HG03575 (cell line): ENCODE results near the gene NOPCHAP1.

Experiments used
- ATAC-seq: cut with Tn5 transposase; IDR thresholded peaks from one replicate; pipeline ENCODE4 v1.9.1; 2021; ENCODE audit not compliant: unreplicated experiment, insufficient number of reproducible peaks, low FRiP score; ENCODE audit errors: extremely low read depth

NOPCHAP1 gene

DNA sequence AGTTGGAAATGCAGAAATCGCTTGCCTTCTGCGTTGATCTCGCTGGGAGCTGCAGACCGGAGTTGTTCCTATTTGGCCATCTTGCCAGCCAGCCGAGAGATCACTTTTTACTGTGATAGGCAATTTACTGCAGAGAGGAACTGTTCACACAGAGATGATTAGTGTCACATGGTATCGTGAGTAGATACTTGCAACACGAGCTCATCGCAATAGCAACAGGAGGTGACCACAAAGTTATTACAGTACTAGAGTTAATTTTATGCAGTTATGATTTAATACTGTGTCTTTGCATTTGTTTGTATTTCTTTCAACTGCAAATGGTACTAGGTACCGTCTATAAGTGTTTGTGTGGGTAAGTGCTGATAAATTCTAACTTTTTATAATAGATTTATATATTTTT lies 27.8 kb downstream of the NOPCHAP1 start:
- ATAC-seq: no peak

DNA sequence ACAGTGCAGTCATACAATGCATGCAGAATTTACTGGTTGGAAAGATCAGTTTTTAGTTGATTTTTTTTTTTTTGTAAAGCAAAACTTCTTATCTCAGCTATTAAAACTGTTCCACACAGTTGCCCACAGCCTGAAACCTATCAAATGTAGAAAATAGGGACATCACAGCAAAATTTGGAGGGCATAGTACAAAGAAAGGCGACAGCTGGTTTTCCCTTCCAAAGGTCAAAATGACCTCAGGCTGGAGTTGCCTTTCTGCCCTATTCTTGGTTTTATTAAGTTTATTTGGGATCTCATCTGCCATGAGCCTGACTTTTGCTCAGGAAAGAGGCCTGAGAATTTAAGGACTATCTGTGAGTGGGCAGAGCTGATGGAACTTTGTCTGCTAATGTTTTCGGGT lies 28.5 kb downstream of the NOPCHAP1 start:
- no peak for ATAC-seq

DNA sequence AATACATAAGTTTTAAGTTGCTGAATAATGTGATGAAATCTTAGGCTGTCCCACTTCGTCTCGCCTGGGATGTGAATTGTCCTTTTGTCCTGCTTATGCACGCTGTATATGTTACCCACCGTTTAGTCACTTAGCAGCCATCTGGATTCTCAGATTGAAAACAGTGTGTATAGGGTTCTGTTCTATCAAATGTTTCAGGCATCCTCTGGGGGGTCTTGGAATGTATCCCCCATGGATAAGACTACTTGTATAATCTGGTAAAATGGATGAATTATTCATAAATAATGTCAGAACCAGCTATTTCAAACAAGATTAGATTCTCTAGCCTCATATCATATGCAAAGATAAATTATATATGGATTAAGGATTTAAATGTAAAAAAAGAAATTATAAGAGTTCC lies 29.4 kb downstream of the NOPCHAP1 start:
- no peak for ATAC-seq

DNA sequence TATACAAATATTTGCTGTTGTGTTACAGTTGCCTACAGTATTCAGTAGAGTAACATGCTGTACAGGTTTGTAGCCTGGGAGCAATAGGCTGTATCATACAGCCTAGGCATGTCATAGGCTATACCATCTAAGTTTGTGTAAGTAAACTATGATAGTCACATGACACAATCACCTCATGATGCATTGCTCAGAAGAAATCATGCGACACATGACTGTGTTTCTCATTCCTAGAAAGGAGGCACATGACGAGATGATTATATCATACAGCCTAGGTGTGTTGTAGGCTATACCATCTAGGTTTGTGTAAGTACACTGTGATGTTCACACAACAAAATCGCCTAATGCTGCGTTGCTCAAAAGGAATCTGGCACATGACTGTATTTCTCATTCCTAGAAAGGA lies 31.9 kb downstream of the NOPCHAP1 start:
- no peak for ATAC-seq

DNA sequence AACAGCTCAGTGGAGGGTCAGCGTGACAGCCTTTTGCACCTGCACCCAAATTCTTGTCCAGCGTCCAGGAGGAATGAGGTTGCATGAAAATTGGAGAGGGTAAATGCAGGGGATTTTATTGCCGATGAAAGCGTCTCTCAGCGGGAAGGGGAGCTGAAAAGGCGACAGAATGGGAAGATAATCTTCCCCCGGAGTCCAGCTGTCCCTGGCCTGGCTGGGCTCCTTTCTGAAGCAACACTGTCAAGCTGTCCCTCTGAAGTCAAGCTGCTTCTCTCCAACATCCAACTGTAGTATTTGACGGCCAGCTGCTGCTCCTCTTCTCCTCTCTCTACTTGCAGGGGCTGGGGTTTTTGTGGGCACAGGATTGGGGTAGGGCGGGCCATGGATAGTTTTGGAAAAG lies 32.7 kb downstream of the NOPCHAP1 start:
- ATAC-seq: no peak

DNA sequence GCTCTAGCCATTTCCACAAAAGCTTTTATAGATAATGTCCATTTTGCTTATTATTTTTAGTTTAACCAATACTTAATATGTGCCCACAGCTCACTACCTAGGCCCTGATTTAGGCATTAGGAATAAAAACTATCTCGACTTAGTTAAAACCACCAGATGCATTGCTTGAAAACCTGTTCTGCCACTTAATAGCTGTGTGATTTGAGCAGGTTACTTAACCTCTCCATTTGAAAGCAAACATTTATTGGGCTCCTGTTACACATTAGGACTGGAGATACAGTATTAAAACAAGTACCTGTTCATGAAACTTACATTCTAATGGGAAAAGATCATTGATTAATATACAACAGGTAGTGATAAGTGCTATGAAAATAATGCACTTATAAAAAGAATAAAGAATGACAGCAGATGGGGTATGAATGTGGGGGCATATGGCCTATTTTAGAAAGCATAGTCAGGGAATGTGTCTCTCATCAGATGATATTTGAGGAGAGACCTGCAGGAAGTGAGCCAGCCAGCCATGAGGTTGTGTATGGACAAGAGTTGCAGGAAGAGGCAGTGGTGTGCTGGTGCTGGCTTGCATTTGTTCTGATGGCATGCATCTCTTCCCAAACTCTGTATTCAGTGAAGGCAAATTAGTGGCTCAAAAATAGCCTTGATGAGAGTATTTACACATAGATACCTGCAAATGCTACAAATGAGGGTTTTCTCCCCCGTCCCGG lies 34.3 kb downstream of the NOPCHAP1 start:
- ATAC-seq: no peak

DNA sequence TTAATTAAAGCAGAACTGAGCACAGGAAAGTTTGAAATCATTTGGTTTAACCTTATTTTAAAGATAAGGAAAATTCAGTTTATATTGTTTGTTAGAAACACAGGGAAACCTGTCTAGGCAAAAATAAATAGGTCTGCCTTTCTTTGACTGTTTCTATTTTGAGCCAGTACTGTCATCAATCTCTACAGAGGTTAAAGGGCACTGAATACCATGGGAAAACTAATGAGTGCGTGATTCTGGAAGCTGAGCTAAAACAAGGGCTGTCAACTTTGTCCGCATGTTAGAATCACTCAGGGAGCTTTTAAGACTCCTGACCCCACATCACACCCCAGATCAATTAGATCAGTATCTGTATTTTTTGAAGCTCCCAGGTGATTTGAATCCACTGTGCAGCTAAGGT lies 38.8 kb downstream of the NOPCHAP1 start:
- ATAC-seq: no peak

DNA sequence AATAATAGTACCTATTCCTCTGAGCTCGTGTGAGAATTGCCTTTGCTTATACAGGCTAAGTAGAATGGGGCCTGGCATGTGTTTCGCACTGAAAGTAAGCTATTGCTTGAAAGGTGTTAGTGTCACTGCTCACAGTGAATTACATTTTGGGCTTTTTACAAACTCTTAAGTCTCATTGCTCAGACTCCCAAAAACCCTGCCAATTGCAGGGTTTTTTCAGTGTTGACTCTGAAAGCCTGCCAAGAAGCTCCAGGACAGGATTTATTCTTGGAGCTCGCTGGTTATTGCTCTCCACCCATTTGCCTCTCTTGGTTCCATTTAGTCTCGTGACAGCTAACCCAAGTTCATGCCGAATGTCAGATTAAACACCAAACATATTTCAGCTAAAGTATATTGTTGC lies 39.8 kb downstream of the NOPCHAP1 start:
- ATAC-seq: no peak

DNA sequence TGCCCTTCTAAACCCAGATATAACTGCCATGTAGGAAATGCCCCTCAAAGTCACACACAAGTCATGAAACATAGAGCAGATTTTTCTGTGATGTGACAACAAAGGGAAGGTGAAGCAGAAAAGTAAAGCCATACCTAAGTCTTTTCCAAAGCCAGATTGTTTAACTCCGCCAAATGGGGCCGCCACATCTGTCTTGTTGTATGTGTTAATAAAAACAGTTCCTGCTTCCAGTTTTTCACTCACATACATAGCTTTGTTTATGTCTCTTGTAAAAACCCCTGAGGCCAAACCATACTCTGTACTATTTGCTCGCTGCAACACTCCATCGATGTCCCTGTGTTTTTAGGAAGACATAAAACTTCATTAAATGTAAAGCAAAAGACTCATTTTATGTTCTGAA lies 40.3 kb downstream of the NOPCHAP1 start:
- no peak for ATAC-seq

DNA sequence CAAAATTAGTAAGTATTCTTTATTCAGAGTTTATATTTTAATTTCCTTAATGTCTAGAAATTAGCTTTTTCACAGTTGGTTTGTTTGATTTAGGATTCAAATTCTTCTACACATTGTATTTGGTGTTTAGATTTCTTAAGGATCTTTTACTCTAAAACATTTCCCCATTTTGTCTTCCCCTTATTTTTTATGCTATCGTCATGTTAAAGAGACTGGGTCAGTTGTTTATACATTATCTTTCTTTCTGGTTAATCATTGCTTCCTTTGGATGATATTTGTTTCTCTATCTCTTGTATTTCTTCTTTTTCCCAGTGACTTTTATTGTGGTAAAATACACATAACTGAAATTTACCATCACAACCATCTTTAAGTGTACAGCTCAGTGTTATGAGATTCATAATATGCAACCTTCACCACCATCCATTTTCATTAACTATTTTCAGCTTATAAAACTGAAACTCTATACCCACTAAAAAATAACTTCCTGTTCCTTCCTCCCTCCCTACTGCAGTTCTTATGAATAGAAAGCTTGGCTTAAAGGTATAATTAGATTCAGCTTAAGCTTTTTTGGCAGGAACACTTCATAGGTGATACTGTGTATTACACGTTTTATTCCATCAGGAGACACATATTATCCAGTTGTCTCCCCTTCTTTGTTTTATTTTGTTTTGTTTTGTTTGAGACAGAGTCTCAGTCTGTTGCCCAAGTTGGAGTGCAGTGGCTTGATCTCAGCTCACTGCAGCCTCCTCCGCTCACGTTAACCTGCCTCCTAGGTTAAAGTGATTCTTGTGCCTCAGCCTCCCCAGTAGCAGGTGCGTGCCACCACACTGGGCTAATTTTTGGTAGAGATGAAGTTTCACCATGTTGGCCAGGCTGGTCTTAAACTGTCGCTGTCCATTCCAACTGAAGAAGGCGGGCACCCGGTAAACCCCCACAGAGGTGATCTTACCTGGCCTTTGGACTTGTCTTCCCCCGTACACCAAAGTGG lies 45.0 kb downstream of the NOPCHAP1 start:
- no peak for ATAC-seq

DNA sequence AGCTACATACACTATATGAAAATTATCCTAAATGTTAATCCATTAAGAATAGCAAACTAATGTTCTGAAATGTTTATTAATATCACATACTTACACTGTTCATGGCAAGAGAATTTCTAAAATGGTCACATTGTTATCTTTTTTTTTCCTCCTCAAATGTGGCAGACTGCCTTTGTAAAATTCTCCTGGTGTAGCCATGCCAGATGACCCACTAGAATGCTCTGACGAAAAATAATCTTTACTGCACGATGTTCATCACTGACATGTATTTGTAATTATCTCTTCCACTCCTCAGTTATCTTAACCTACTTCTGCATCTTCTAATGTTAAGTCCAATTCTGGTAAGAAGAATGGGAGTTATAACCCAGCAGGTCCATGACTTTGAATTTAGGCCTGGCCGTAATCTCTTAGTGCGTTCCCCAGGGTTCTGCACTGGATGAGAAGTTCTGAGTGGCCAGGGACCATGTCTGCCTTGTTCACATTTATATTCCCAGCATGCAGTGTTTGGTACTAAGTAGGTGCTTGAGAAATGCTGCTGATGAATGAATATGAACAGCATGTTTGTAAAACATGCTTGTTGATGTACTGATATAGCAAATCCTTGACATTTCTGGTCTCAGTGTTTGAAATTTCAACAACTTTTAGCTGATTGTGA lies 46.7 kb downstream of the NOPCHAP1 start:
- ATAC-seq: no peak

DNA sequence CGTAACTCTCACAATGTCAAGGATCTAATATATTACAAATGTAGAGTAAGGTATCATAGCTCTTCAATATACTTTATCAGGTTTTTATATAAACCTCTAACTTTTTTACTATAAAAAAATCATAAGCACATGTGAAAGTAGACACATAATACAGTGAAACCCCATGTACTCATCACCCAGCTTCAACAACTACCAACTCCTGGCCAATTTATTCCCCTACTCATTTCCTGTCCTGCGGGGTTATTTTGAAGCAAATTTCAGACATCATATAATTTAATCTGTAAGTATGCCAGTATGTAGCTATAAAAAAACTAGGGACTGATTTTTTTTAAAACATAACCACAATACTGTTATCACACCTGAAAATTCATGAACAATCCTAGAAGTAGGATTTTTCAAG lies 47.7 kb downstream of the NOPCHAP1 start:
- no peak for ATAC-seq
